Measurements from ENCODE around the gene MED12L.

The MED12L gene

DNA sequence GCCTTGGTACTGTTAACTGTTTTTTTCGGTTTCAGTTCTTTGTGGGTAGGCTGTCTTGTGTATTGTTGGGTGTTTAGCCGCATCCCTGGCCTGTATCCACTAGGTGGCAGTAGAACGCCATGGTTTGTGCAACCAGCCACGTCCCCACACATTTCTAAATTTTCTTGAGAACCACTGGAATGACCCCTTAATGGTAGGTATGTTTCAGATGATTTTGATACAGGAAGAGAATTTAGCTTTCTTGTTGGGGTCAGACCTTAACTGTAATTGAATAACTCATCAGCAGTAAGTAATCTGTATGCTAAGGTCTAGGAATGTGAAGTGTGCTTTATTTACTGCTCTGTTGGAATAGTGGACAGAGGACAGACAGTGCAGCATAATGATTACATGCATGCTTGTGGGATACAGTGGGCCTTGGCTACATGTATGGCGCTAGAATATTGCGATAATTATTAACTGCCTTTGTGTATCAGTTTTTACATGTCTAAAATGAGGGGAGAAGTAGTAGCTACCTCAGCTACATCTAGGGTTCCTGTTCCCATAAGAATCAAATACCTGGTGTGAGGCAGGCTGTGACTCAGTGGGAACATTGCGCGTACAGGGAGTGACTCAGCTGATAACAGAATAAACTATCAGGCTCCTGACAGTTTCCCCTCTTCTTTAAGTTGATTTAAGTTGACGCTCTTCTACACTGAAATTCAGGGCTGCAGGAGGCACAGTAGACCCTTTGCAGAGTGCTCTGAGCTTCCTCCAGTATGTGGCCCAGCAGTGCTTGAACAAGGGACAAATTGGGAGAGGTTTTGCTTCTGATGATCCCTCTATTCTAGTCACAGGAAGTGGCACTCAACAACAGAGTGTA is 142.6 kb downstream of the MED12L start:
- no peaks in the 10 kb centered on the region for H3K4me1 ChIP-seq (ENCODE audit: control insufficient read depth, insufficient read depth, low read length)
- TF ChIP-seq ZNF654 (tag by site-specific recombination; IDR thresholded peaks at IDR 0.05; ENCODE audit: low read depth) (peak; percentile 83), ZBTB48 (tag by site-specific recombination; IDR thresholded peaks at IDR 0.05) (0 out of 2 replicates have a peak, but pooled peaks have one; percentile 20), ZNF10 (tag by site-specific recombination; IDR thresholded peaks at IDR 0.05) (no peak)
- TF ChIP-seq, protein P1, sequence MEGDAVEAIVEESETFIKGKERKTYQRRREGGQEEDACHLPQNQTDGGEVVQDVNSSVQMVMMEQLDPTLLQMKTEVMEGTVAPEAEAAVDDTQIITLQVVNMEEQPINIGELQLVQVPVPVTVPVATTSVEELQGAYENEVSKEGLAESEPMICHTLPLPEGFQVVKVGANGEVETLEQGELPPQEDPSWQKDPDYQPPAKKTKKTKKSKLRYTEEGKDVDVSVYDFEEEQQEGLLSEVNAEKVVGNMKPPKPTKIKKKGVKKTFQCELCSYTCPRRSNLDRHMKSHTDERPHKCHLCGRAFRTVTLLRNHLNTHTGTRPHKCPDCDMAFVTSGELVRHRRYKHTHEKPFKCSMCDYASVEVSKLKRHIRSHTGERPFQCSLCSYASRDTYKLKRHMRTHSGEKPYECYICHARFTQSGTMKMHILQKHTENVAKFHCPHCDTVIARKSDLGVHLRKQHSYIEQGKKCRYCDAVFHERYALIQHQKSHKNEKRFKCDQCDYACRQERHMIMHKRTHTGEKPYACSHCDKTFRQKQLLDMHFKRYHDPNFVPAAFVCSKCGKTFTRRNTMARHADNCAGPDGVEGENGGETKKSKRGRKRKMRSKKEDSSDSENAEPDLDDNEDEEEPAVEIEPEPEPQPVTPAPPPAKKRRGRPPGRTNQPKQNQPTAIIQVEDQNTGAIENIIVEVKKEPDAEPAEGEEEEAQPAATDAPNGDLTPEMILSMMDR (tag by site-specific recombination; IDR thresholded peaks at IDR 0.05), result peak; percentile 23; the same call in 1 of the 2 replicates
- CTCF ChIA-PET, result interaction anchor here (0.6 to 3.1 kb wide), 29 partner anchors 8 to 1213 kb away, joined by 3 to 32 read pairs (median 4); partner anchors contain the start of gene P2RY14
- POLR2A ChIA-PET, result no interaction called here
- no peak overlapping the region for H3K4me3 ChIP-seq (ENCODE audit: low read depth, low read length)
- no peaks in the 10 kb centered on the region for H3K9me3 ChIP-seq (ENCODE audit: control insufficient read depth, insufficient read depth, low read depth, low read length)
- H3K27ac ChIP-seq (ENCODE audit: extremely low read depth, low read depth, low read length), result no peak overlapping the region
- H3K36me3 ChIP-seq (ENCODE audit: control insufficient read depth in 2 of 2, insufficient read depth in 1 of 2, low read length in 2 of 2), result no peaks in the 10 kb centered on the region

DNA sequence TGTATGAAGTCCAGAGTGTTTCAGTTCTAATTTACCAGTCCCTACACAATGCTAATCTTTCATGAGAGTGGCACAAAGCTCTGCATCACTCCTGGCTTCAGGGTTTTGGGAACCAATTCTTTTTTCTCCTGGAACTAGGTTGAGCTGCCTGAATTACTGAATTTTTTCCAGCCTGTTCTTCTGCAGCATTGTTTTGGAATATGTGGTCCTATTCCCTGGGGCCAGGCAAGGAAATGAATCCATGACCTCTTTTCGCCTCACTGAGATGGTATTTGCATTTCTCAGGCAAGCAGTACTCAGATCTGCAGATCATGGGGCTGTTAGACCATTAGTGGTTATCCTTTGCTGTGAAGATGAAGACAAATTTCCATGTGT is 143.2 kb downstream of the MED12L start:
- Histone ChIP-seq H3K36me3 (ENCODE audit: control insufficient read depth in 2 of 2, insufficient read depth in 1 of 2, low read length in 2 of 2) (no peaks in the 10 kb centered on the region), H3K27ac (ENCODE audit: extremely low read depth, low read depth, low read length) (no peak overlapping the region), H3K9me3 (ENCODE audit: control insufficient read depth, insufficient read depth, low read depth, low read length) (no peaks in the 10 kb centered on the region), H3K4me3 (ENCODE audit: low read depth, low read length) (no peak overlapping the region), H3K4me1 (ENCODE audit: control insufficient read depth, insufficient read depth, low read length) (no peaks in the 10 kb centered on the region)
- CTCF ChIA-PET, result interaction anchor here (0.6 to 3.1 kb wide), 18 partner anchors 9 to 660 kb away, joined by 3 to 32 read pairs (median 4); partner anchors contain the start of gene P2RY14
- POLR2A ChIA-PET, result no interaction called here
- TF ChIP-seq SCRT1 (tag by site-specific recombination; IDR thresholded peaks at IDR 0.05; ENCODE audit: borderline replicate concordance) (no peak), SP7 (tag by site-specific recombination; IDR thresholded peaks at IDR 0.05) (no peak), ZNF350 (tag by site-specific recombination; IDR thresholded peaks at IDR 0.05) (no peak), PRDM1 (tag by site-specific recombination; IDR thresholded peaks at IDR 0.05) (no peak)
- TF ChIP-seq, protein P2, sequence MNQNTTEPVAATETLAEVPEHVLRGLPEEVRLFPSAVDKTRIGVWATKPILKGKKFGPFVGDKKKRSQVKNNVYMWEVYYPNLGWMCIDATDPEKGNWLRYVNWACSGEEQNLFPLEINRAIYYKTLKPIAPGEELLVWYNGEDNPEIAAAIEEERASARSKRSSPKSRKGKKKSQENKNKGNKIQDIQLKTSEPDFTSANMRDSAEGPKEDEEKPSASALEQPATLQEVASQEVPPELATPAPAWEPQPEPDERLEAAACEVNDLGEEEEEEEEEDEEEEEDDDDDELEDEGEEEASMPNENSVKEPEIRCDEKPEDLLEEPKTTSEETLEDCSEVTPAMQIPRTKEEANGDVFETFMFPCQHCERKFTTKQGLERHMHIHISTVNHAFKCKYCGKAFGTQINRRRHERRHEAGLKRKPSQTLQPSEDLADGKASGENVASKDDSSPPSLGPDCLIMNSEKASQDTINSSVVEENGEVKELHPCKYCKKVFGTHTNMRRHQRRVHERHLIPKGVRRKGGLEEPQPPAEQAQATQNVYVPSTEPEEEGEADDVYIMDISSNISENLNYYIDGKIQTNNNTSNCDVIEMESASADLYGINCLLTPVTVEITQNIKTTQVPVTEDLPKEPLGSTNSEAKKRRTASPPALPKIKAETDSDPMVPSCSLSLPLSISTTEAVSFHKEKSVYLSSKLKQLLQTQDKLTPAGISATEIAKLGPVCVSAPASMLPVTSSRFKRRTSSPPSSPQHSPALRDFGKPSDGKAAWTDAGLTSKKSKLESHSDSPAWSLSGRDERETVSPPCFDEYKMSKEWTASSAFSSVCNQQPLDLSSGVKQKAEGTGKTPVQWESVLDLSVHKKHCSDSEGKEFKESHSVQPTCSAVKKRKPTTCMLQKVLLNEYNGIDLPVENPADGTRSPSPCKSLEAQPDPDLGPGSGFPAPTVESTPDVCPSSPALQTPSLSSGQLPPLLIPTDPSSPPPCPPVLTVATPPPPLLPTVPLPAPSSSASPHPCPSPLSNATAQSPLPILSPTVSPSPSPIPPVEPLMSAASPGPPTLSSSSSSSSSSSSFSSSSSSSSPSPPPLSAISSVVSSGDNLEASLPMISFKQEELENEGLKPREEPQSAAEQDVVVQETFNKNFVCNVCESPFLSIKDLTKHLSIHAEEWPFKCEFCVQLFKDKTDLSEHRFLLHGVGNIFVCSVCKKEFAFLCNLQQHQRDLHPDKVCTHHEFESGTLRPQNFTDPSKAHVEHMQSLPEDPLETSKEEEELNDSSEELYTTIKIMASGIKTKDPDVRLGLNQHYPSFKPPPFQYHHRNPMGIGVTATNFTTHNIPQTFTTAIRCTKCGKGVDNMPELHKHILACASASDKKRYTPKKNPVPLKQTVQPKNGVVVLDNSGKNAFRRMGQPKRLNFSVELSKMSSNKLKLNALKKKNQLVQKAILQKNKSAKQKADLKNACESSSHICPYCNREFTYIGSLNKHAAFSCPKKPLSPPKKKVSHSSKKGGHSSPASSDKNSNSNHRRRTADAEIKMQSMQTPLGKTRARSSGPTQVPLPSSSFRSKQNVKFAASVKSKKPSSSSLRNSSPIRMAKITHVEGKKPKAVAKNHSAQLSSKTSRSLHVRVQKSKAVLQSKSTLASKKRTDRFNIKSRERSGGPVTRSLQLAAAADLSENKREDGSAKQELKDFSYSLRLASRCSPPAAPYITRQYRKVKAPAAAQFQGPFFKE (tag by site-specific recombination; IDR thresholded peaks at IDR 0.05; ENCODE audit: borderline replicate concordance), result no peak
- TF ChIP-seq, protein P3, sequence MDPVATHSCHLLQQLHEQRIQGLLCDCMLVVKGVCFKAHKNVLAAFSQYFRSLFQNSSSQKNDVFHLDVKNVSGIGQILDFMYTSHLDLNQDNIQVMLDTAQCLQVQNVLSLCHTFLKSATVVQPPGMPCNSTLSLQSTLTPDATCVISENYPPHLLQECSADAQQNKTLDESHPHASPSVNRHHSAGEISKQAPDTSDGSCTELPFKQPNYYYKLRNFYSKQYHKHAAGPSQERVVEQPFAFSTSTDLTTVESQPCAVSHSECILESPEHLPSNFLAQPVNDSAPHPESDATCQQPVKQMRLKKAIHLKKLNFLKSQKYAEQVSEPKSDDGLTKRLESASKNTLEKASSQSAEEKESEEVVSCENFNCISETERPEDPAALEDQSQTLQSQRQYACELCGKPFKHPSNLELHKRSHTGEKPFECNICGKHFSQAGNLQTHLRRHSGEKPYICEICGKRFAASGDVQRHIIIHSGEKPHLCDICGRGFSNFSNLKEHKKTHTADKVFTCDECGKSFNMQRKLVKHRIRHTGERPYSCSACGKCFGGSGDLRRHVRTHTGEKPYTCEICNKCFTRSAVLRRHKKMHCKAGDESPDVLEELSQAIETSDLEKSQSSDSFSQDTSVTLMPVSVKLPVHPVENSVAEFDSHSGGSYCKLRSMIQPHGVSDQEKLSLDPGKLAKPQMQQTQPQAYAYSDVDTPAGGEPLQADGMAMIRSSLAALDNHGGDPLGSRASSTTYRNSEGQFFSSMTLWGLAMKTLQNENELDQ (tag by site-specific recombination; IDR thresholded peaks at IDR 0.05; ENCODE audit: low read depth), result no peak

Data from HEK293 (cell line).